ENCODE measurements around the gene MYLK2. TPM values are rescaled to one million over a fixed set of nuclear protein-coding genes. Genes with fewer than 3 reads are reported as not detected.
A peak's percentile ranks its signal among the peaks of the same experiment; 100 is the strongest.

The MYLK2 gene
- total RNA-seq, 1 experiment from 2014 or later = 0.41 TPM

DNA sequence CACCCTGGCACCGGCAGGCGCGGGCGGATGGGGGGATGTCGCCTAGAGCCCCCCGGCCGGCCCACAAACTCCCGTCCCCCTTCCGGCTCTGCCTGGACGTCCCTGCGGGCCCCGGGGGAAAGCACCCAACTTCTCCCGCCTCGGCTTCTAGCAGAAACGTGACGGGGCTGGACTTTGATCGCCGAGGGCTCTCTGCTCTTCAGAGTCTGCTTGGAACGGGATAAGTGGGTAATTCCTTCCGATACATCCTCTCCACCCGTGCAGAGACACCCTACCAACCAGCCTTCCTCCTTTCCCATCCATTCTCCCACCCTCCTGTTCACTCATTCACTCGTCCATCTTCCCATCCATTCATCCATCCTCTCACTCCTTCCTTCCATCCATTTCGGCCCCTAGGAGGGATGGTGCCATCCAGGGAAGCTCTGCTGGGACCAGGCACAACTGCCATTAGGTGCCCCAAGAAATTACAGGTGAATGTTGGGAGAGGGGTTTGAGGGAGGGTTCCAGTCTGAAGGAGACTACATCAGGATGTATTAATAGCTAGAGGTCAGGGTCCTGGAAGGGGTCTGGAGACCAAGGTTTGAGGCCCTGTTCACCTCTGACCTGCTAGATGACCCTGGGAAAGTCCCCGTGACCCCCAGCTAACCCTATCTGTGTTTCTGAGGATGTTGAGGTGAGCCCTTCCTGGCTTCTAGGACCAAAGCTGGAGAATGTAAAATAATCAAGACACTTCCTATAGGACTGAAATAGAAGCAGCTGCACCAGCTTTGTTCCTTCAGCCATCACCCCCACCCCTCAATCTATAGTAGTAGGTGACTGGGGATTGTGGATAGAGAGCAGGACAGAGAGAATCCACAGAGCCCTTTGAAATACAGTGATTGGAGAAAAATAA lies 51.8 kb downstream of the MYLK2 start:
- DNase-seq (ENCODE audit: low spot score) = no peak

- no peak for DNase-seq (ENCODE audit: low spot score)
Measured at GRCh38 chr20:31871618-31871954, 52.4 kb downstream of the MYLK2 start.

DNA sequence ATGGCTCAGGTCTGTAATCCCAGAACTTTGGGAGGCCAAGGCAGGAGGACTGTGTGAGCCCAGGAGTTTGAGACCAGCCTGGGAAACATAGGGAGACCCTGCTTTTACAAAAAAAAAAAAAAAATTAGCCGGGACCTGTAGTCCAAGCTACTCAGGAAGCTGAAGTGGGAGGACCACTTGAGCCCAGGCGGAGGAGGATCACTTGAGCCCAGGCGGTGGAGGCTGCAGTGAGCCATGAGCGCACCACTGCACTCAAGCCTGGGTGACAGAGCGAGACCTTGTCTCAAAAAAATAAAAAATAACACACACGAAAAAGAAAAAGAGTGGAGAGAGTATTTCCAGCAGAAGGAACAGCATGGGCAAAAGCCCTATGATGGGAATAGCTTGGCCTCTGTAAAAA lies 53.2 kb downstream of the MYLK2 start:
- no peak for DNase-seq (ENCODE audit: low spot score)

DNA sequence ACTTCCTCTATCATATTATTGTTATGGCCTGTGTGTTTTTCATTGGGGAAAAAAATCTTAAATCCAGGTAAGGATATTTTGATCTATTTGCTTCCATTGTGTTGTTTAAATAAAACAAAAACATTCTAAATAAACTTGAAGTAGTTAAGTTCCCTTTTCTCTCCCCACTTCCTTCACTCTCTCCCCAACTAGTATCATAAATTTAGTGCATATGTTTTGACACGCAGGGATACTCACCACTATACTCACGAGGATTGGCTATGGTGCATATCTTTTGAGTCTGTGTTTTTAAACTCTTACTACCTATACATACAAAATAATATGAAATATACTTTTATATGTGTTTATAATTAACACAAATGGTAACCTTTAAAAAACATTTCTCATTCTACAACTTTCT lies 56.5 kb downstream of the MYLK2 start:
- DNase-seq (ENCODE audit: low spot score) = no peak

- DNase-seq (ENCODE audit: low spot score) = no peak
Measured at GRCh38 chr20:31877684-31878083, 58.5 kb downstream of the MYLK2 start.

- DNase-seq (ENCODE audit: low spot score) = peak; percentile 100
Measured at GRCh38 chr20:31879143-31879987, 60.2 kb downstream of the MYLK2 start.

GRCh38 chr20:31881945-31882344 lies 62.8 kb downstream of the MYLK2 start:
- no peak for DNase-seq (ENCODE audit: low spot score)

DNA sequence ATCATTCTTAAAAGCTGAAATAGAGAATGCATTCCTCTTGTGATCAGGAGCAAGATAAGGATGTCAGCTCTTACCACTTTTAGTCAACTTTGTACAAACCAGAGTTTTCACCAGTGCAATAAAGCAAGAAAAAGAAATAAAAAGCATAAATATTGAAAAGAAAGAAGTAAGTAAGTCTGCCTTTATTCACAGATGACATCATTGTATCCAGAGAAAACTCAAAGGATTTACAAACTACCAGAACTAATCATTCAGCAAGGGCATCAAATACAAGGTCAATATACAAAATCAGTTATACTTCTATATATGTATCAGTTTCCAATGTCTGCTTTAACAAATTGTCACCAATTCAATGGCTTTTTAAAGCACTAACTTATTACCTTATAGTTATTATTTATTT lies 64.7 kb downstream of the MYLK2 start:
- DNase-seq (ENCODE audit: low spot score) = no peak

Small RNA genes within 50 kb of the gene (small RNA-seq; reads per million reads assigned to genes)
- not detected for gene AL160175.1

Other genes starting within 250 kb of the MYLK2 start
- 1,531 and 1,848 TPM in 2 replicates for gene ID1, start 214.1 kb upstream of the MYLK2 start, total RNA-seq (2014; rRNA removed; shearing (Covaris generic))
- not detected in 2 replicates for gene COX4I2, start 181.4 kb upstream of the MYLK2 start, total RNA-seq (2014; rRNA removed; shearing (Covaris generic))
- 324 and 325 TPM in 2 replicates for gene BCL2L1, start 96.5 kb upstream of the MYLK2 start, total RNA-seq (2014; rRNA removed; shearing (Covaris generic))
- gene TPX2, start 80.1 kb upstream of the MYLK2 start, total RNA-seq (2014; rRNA removed; shearing (Covaris generic)) = 94.4 and 101 TPM in 2 replicates
- gene FOXS1, start 26.2 kb downstream of the MYLK2 start, total RNA-seq (2014; rRNA removed; shearing (Covaris generic)) = not detected in 2 replicates
- not detected in 2 replicates for gene DUSP15, start 51.2 kb downstream of the MYLK2 start, total RNA-seq (2014; rRNA removed; shearing (Covaris generic))
- 0.03 and 0.05 TPM in 2 replicates for gene TTLL9, start 51.3 kb downstream of the MYLK2 start, total RNA-seq (2014; rRNA removed; shearing (Covaris generic))
- 10.7 and 13.3 TPM in 2 replicates for gene PDRG1, start 132.7 kb downstream of the MYLK2 start, total RNA-seq (2014; rRNA removed; shearing (Covaris generic))
- not detected in 2 replicates for gene XKR7, start 148.8 kb downstream of the MYLK2 start, total RNA-seq (2014; rRNA removed; shearing (Covaris generic))
- gene CCM2L, start 191.1 kb downstream of the MYLK2 start, total RNA-seq (2014; rRNA removed; shearing (Covaris generic)) = 0.13 TPM in 1 of 2 replicates, not detected in the other
- gene HCK, start 232.9 kb downstream of the MYLK2 start, total RNA-seq (2014; rRNA removed; shearing (Covaris generic)) = not detected in 2 replicates